RPMI7951 (cell line): ENCODE results near the gene NUDT4. TPM values are rescaled to one million over a fixed set of nuclear protein-coding genes. Genes with fewer than 3 reads are reported as not detected.

Source experiments
- total RNA-seq: library from RNA; depleted of rRNA; stranded (reverse); fragments of >200 nt; shearing (Covaris generic); gene quantifications from 2 replicates; pipeline ENCODE4 v1.2.3, GENCODE V29; 2014; rRNA removed

NUDT4 gene
- total RNA-seq, 1 experiment from 2014 or later = 40.5 TPM

Other genes starting within 250 kb of the NUDT4 start
- 134 and 160 TPM in 2 replicates for gene UBE2N, start 64.0 kb downstream of the NUDT4 start, total RNA-seq
- 89.8 and 127 TPM in 2 replicates for gene MRPL42, start 89.6 kb downstream of the NUDT4 start, total RNA-seq
- gene SOCS2, start 194.8 kb downstream of the NUDT4 start, total RNA-seq = 7.3 and 9.5 TPM in 2 replicates